ENCODE data around the gene TNNI3K. TPM values are rescaled to one million over a fixed set of nuclear protein-coding genes. Genes with fewer than 3 reads are reported as not detected.

TNNI3K gene
- total RNA-seq, 1 experiment from 2014 or later = not detected

GRCh38 chr1:74571493-74571800, 336.3 kb downstream of the TNNI3K start:
- Histone ChIP-seq H3K79me2 (ENCODE audit: low read length) (no peaks in the 10 kb centered on the region), H3K4me3 (ENCODE audit: low read length) (no peak overlapping the region), H2AFZ (ENCODE audit: low read length) (no peak overlapping the region), H3K27me3 (ENCODE audit: low read length) (peaks cover 88% of the 10 kb centered on the region), H3K9ac (ENCODE audit: low read length) (no peak overlapping the region), H3K9me3 (ENCODE audit: low read length) (no peaks in the 10 kb centered on the region), H3F3A (ENCODE audit: low read length, unreplicated experiment) (no peaks in the 10 kb centered on the region), H3K4me1 (ENCODE audit: insufficient read depth, low read length) (no peaks in the 10 kb centered on the region), H3K36me3 (ENCODE audit: low read depth, low read length) (no peaks in the 10 kb centered on the region), H3K4me2 (ENCODE audit: low read length) (no peak overlapping the region), H4K20me1 (ENCODE audit: low read length) (no peaks in the 10 kb centered on the region), H3K9me2 (replicated peaks; ENCODE audit: low read length) (no peaks in the 10 kb centered on the region), H3K27ac (ENCODE audit: low read length) (no peak overlapping the region)
- TF ChIP-seq CTCF (conservative IDR thresholded peaks at IDR 0.05; ENCODE audit: low read depth, low read length) (no peak), EZH2phosphoT487 (IDR thresholded peaks at IDR 0.05; ENCODE audit: borderline replicate concordance, low read length) (no peak), EZH2 (IDR thresholded peaks at IDR 0.05; ENCODE audit: low read length, unreplicated experiment) (no peak)
- DNase-seq = no peak
- ATAC-seq = no peak
- intact Hi-C loops (cut with micrococcal nuclease) = no loop called here
- ChIA-PET POLR2A (ENCODE audit: unreplicated experiment) (no interaction called here), CTCF (no interaction called here)
- no TSS peak for BruUV-seq (replicated peaks)

- ATAC-seq (0 out of 2 replicates have a peak, but pooled peaks have one; percentile 29), DNase-seq (no peak)
- no peak overlapping the region for H3K4me3 ChIP-seq (ENCODE audit: low read length)
- H3K9me2 ChIP-seq (replicated peaks; ENCODE audit: low read length) = no peaks in the 10 kb centered on the region
- no peak overlapping the region for H3K4me2 ChIP-seq (ENCODE audit: low read length)
- BruUV-seq (replicated peaks) = no TSS peak
- intact Hi-C loops (cut with micrococcal nuclease) = no loop called here
- peaks cover 85% of the 10 kb centered on the region for H3K27me3 ChIP-seq (ENCODE audit: low read length)
- POLR2A ChIA-PET (ENCODE audit: unreplicated experiment) = no interaction called here
- no peaks in the 10 kb centered on the region for H4K20me1 ChIP-seq (ENCODE audit: low read length)
- H3K9ac ChIP-seq (ENCODE audit: low read length) = no peak overlapping the region
- no peaks in the 10 kb centered on the region for H3K79me2 ChIP-seq (ENCODE audit: low read length)
- H3K9me3 ChIP-seq (ENCODE audit: low read length) = no peaks in the 10 kb centered on the region
- CTCF ChIA-PET = no interaction called here
- no peak for TF ChIP-seq EZH2 (IDR thresholded peaks at IDR 0.05; ENCODE audit: low read length, unreplicated experiment)
- no peak for TF ChIP-seq CTCF (conservative IDR thresholded peaks at IDR 0.05; ENCODE audit: low read depth, low read length)
- no peak for TF ChIP-seq EZH2phosphoT487 (IDR thresholded peaks at IDR 0.05; ENCODE audit: borderline replicate concordance, low read length)
- no peaks in the 10 kb centered on the region for H3F3A ChIP-seq (ENCODE audit: low read length, unreplicated experiment)
- H3K4me1 ChIP-seq (ENCODE audit: insufficient read depth, low read length) = no peaks in the 10 kb centered on the region
- H3K27ac ChIP-seq (ENCODE audit: low read length) = no peak overlapping the region
- no peak overlapping the region for H2AFZ ChIP-seq (ENCODE audit: low read length)
- no peaks in the 10 kb centered on the region for H3K36me3 ChIP-seq (ENCODE audit: low read depth, low read length)
These were observed 336.7 kb downstream of the TNNI3K start for GRCh38 chr1:74571891-74572290.

GRCh38 chr1:74578101-74578500, 342.9 kb downstream of the TNNI3K start:
- no peaks in the 10 kb centered on the region for H3F3A ChIP-seq (ENCODE audit: low read length, unreplicated experiment)
- ChIA-PET CTCF (no interaction called here), POLR2A (ENCODE audit: unreplicated experiment) (no interaction called here)
- H2AFZ ChIP-seq (ENCODE audit: low read length) = no peak overlapping the region
- no peak overlapping the region for H3K4me2 ChIP-seq (ENCODE audit: low read length)
- ATAC-seq = no peak
- TF ChIP-seq EZH2phosphoT487 (IDR thresholded peaks at IDR 0.05; ENCODE audit: borderline replicate concordance, low read length) = no peak
- no peak for TF ChIP-seq EZH2 (IDR thresholded peaks at IDR 0.05; ENCODE audit: low read length, unreplicated experiment)
- no peak for TF ChIP-seq CTCF (conservative IDR thresholded peaks at IDR 0.05; ENCODE audit: low read depth, low read length)
- no peak for DNase-seq
- no peaks in the 10 kb centered on the region for H3K9me2 ChIP-seq (replicated peaks; ENCODE audit: low read length)
- H3K9ac ChIP-seq (ENCODE audit: low read length) = no peak overlapping the region
- peaks cover 78% of the 10 kb centered on the region for H3K27me3 ChIP-seq (ENCODE audit: low read length)
- no peaks in the 10 kb centered on the region for H4K20me1 ChIP-seq (ENCODE audit: low read length)
- no peaks in the 10 kb centered on the region for H3K4me1 ChIP-seq (ENCODE audit: insufficient read depth, low read length)
- H3K79me2 ChIP-seq (ENCODE audit: low read length) = no peaks in the 10 kb centered on the region
- BruUV-seq (replicated peaks) = no TSS peak
- H3K27ac ChIP-seq (ENCODE audit: low read length) = no peak overlapping the region
- no peaks in the 10 kb centered on the region for H3K9me3 ChIP-seq (ENCODE audit: low read length)
- intact Hi-C loops (cut with micrococcal nuclease) = no loop called here
- H3K4me3 ChIP-seq (ENCODE audit: low read length) = no peak overlapping the region
- no peaks in the 10 kb centered on the region for H3K36me3 ChIP-seq (ENCODE audit: low read depth, low read length)
